ENCODE results near the gene CDC6. TPM values are rescaled to one million over a fixed set of nuclear protein-coding genes. Genes with fewer than 3 reads are reported as not detected.
A peak's percentile ranks its signal among the peaks of the same experiment; 100 is the strongest.

CDC6 gene
- total RNA-seq, 1 experiment from 2014 or later: 31.1 TPM

DNA sequence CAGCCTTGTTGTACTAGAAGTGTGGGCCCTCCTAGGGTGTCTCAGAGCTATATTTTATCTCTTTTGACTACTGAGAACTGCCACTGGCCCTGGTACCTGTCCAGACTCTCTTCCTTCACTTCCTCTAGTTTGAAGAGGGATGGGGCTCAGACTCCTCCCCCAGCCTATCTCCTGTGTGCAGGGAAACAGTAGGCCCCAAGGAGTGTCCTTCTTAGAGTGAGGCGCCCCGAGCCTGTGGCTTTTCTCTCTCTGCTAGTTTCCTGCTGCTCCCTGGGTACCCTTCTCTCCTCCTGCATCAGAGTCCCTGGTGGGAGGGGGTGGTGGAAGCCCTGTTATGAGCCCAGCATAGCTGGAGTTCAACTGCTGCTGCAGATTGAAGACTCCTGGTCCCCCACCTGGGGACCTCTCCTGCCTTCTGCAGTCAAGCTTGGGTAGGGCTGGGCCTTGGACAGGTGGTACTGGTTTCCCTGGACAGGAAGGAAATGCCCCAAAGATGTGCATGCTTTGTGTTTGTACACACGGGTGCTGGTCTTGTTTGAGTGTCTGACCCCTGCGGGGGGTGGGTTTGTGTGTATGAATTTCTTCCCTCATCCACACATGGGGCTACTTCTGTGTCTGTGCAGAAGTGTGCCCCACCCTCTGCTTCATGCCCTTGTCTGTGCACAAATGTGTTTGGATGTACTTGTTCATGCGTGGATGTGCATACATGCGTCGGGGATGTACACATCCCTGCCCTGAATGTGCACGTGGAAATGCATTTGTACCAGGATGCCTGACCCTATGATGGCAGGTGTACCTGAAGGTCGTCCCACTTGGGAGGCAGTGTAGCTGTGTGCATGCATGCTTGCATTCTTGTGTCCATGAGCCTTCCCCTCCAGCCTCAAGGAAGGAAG lies 28.2 kb downstream of the CDC6 start:
- Histone ChIP-seq H3K4me3 (no peak overlapping the region), H3K27me3 (no peaks in the 10 kb centered on the region), H3K36me3 (peaks cover 3% of the 10 kb centered on the region; the same call in 1 of the 2 replicates), H3K9me3 (no peaks in the 10 kb centered on the region)
- no peak for DNase-seq

DNA sequence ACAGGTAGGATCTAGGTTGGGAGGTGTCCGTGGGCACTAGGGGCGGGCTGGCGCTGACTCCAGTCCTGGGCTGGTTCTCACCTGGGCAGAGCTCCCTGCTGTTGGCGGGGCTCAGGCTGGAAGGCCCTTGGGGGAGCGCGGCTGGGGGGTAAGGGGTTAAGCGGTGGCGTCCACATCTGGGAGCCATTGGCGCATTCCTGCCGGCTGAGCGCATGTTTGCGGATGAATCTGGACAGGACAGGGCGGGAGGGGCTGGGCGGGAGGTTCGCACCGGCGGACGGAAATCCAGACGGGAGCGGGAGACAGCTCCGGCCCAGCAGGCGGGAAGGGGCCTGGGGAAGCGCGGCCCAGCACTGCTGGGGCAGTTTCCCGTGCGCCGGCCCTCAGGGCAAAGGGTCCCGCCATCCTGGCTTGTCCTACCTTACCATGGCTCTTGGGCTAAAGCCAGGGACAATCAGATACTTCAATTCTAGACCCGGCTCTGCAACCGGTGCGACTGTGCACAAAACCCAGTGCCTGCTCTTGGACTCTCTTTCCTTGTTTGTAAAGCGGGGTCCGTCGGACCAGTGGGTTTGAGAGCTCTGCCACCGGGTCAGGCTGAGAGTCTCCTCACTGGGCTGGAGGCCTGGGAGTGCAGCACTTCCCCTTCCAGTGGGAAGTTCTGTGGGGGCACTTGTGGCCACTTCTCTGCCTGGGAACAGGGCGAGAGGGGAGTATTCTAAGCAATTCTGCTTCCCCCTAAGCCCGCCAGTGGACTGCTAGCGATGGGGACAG lies 29.1 kb downstream of the CDC6 start:
- Histone ChIP-seq H3K9me3 (no peaks in the 10 kb centered on the region), H3K4me3 (peak overlapping the region; percentile 98), H3K27me3 (no peaks in the 10 kb centered on the region), H3K36me3 (peaks cover 3% of the 10 kb centered on the region)
- peak; percentile 89 for DNase-seq

DNA sequence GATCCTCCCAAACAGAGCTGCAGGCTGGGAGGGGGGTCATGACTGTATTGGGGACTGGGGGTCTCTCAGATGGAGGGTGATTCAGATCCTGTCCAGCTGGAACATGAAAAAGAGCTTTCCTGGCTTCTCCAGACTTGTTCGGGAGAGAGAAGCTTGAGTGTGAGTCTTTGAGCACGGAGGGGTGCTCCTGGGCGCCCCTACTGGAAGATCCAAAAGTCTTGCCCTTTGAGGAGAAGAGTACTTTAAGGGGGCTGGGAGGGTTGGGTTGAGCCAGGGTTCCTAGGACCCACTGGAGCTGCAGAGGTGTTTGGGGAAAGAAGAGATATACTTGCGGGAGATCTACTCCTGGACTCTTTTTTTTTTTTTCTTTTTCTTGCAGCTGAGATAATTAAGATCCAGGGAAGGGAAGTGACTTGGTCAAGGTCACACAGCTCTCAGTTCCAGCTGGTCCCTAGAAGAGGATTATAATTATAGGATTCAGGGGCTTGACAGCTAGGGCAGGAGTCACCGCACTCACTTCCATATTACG lies 29.7 kb downstream of the CDC6 start:
- DNase-seq: peak; percentile 81

GRCh38 chr17:40317880-40318829 lies 30.5 kb downstream of the CDC6 start:
- DNase-seq: peak; percentile 97
- no peaks in the 10 kb centered on the region for H3K27me3 ChIP-seq

More for the DNA sequence above, 29.7 kb downstream of the CDC6 start:
- Histone ChIP-seq H3K9me3 (no peaks in the 10 kb centered on the region), H3K4me3 (peak overlapping the region; percentile 98), H3K36me3 (peaks cover 3% of the 10 kb centered on the region), H3K27me3 (no peaks in the 10 kb centered on the region)

DNA sequence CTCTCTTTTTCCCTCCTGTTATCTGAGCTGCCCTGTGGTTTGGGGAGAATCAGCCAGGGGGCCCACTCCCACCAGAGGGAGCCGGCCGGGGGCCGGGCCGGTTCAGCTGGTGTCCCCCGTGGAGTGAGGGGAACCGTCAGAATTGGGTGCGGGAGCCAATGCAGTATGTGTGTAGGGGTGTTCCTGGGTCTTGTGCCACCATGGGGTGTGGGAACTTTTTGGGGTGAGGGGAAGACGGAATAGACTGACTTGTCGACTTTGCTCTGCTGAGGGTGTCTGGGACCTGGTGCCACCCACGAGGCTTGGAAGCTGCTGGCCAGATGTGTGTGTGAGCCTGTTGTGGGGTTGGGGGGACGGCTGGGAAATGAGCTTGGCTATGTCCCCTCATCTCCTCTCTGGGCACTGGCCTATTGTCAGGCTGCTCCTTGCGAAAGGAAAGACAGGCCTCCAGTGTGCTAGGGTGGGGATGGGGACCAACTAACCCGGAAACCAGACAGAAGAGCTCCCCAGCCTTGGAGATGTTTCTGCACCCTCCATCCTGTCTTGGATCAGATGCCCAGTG lies 31.2 kb downstream of the CDC6 start:
- H3K27me3 ChIP-seq: no peaks in the 10 kb centered on the region
- H3K9me3 ChIP-seq: no peaks in the 10 kb centered on the region
- peaks cover 7% of the 10 kb centered on the region for H3K36me3 ChIP-seq
- peak overlapping the region; percentile 98 for H3K4me3 ChIP-seq
- DNase-seq: no peak

More at GRCh38 chr17:40317880-40318829, 30.5 kb downstream of the CDC6 start:
- Histone ChIP-seq H3K4me3 (peak overlapping the region; percentile 98), H3K9me3 (no peaks in the 10 kb centered on the region), H3K36me3 (peaks cover 7% of the 10 kb centered on the region)

DNA sequence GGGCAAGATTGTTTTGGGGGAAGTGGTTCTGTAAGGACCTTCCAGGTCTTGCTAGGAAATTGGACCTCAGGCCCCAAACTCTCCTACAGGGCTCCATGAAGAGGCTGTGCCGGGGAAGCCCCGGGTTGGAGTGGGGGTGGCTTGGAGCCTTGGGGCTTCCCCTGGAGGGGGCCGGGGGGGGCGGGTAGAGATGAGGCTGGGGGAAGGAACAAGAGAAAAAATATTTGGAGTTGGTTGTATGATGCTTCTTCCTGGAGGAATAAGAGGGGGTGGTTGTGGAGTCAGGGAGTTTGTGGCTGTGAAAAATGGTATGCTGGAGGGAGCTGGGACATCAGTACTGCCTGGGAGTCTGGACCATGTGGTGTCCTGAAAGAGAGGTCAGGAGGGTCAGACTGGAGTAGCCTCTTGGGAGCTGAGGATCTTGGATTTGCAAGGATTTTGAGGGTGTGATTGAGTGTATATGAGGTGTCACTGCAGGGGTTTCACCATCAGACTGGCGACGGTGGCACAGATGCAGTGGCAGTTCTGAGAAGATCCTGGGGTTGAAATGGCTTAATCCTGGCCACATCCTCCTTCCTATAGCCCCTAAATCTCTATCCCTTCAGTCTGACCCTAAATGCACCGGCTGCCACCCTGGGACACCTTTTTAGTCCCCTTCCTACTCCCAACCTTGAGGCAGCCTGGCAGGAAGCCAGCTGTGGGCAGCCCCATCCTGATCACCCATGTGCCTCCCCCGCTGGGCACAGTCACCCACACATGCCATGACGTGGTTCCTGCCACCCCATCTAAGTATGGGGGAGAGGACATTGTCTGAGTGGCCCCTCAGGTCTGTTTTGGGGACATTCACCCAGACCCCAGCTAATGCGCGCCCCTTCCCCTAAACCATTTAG lies 32.2 kb downstream of the CDC6 start:
- peak overlapping the region; percentile 98 for H3K4me3 ChIP-seq
- peaks cover 12% of the 10 kb centered on the region for H3K36me3 ChIP-seq
- H3K9me3 ChIP-seq: no peaks in the 10 kb centered on the region
- H3K27me3 ChIP-seq: no peaks in the 10 kb centered on the region
- no peak for DNase-seq

GRCh38 chr17:40320756-40321523 lies 33.3 kb downstream of the CDC6 start:
- H3K4me3 ChIP-seq: peak overlapping the region; percentile 98; the same call in 1 of the 2 replicates
- H3K9me3 ChIP-seq: no peaks in the 10 kb centered on the region
- H3K27me3 ChIP-seq: no peaks in the 10 kb centered on the region
- H3K36me3 ChIP-seq: peaks cover 13% of the 10 kb centered on the region
- DNase-seq: no peak

GRCh38 chr17:40321524-40321929 lies 33.8 kb downstream of the CDC6 start:
- peaks cover 13% of the 10 kb centered on the region for H3K36me3 ChIP-seq
- H3K9me3 ChIP-seq: no peaks in the 10 kb centered on the region
- no peaks in the 10 kb centered on the region for H3K27me3 ChIP-seq
- H3K4me3 ChIP-seq: no peak overlapping the region; the same call in 1 of the 2 replicates
- DNase-seq: no peak

DNA sequence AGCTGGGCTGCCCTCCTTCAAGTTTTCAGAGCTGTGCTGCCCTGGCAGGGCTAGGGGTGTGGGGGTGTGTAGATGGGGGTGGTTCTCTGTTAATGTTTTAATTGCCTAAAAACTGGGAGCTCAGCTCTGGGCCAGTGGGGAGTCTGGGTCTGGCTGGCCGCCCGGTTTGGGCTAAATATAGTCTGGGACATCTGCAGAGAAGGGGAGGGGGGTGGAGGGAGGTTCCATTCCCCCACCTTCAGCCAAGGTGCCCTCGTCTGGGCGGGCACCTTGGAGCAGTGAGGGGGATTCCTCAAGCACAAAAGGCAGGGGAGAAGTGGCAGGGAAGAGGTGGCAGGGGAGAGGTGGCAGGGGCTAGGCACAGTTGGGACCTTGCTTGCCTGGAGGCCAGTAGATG lies 34.3 kb downstream of the CDC6 start:
- no peak for DNase-seq
- peaks cover 13% of the 10 kb centered on the region for H3K36me3 ChIP-seq
- no peaks in the 10 kb centered on the region for H3K27me3 ChIP-seq
- no peaks in the 10 kb centered on the region for H3K9me3 ChIP-seq
- peak overlapping the region; percentile 32 for H3K4me3 ChIP-seq

GRCh38 chr17:40322358-40323315 lies 35.0 kb downstream of the CDC6 start:
- Histone ChIP-seq H3K4me3 (peak overlapping the region; percentile 32), H3K9me3 (no peaks in the 10 kb centered on the region), H3K36me3 (peaks cover 15% of the 10 kb centered on the region), H3K27me3 (no peaks in the 10 kb centered on the region)
- peak; percentile 70 for DNase-seq

- H3K9me3 ChIP-seq: no peaks in the 10 kb centered on the region
- H3K36me3 ChIP-seq: peaks cover 20% of the 10 kb centered on the region
- H3K4me3 ChIP-seq: peak overlapping the region; percentile 32; the same call in 1 of the 2 replicates
- no peaks in the 10 kb centered on the region for H3K27me3 ChIP-seq
- peak; percentile 91 for DNase-seq
Measured at GRCh38 chr17:40323391-40324381, 36.0 kb downstream of the CDC6 start.
